Lower leg skin (tissue), 4 donors: Measurements from ENCODE around the gene FIBCD1. TPM values are rescaled to one million over a fixed set of nuclear protein-coding genes. Genes with fewer than 3 reads are reported as not detected.

Source experiments
- DNase-seq, 2 donors: peaks; one replicate each; pipeline ENCODE4 v3.0.0-alpha.2; 2019; ENCODE audit warnings: low spot score in 2 of 2
- H3K4me3 ChIP-seq: fragments of 200-600 bp; sonication (generic); 2 replicates; pipeline ENCODE4 v1.5.1; 2017; ENCODE audit warnings: mild to moderate bottlenecking, low read depth; ENCODE audit not compliant: poor library complexity, severe bottlenecking
- CTCF ChIP-seq, 3 donors: fragments of 450-650 bp; IDR thresholded peaks; one replicate each; pipeline ENCODE4 v1.5.1; 2016; ENCODE audit warnings: antibody characterized with exemption in 3 of 3, mild to moderate bottlenecking in 3 of 3, moderate library complexity in 2 of 3
- POLR2A ChIP-seq, 2 donors: fragments of 450-650 bp; IDR thresholded peaks; one replicate each; pipeline ENCODE4 v1.6.1; 2016 to 2017; ENCODE audit warnings: antibody characterized with exemption in 2 of 2, mild to moderate bottlenecking in 1 of 2, moderate library complexity in 1 of 2
- WGBS, 2 donors: methylation state at CpG; one replicate each; pipeline ENCODE4 v1.1.5; 2018; 5-methylcytosine and 5-hydroxymethylcytosine counted together
- intact Hi-C: fragments of 100-400 bp; cut with DNase I; formaldehyde crosslinking; loops from one replicate; pipeline ENCODE4 v1.15.0; 2023; ENCODE audit warnings: low total_unique reads
- total RNA-seq, 4 donors: library from RNA; depleted of rRNA; stranded (reverse); fragments of >200 nt; gene quantifications; one replicate each; pipeline ENCODE4 v1.1.0, GENCODE V29; 2016

FIBCD1 gene
- total RNA-seq, 4 donors from 2014 or later: 0.17 to 0.42 TPM; not detected in 2

DNA sequence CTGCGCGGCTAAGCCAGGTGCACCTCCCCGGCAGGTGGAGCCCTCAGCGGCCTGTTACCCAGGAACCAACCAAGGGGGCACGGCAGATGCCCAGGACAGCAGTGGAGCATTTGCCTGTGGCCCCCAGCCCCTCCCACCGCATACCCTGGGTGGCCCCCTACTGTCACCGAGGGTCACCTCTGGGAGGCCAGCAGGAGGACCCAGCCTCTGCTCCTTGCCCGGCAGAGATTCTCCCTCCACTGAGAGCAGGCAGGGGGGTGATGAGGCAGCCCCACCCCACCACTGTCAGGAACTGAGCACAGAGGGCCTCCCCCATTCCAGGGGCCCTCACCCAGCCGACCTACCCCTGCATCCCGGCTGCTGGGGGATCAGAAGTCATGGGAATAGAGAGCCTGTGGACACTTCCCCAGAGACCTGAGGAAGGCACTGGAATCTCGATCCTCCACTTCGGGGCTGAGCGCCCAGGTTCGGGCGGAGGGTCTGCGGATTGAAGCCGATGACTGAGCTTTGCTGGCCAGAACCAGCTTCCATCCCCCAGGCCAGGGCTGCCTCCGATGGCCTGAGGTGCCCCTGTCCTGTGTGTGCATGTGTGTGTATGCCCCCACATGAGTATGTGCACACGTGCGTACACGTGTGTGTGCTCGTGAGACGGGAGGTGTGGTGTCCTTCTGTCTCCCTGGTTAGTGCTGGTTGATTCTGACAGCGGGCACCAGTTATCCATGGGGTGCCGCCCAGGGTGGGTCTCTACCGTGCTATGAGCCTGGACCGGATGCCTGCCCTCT lies 42.6 kb downstream of the FIBCD1 start, which contains the start of gene QRFP:
TSS of gene QRFP (minus strand) at position 580 of the 782 bp plus-strand sequence. CDS start 2,974 bp downstream, outside the sequence.
- TF ChIP-seq CTCF (IDR thresholded peaks at IDR 0.05) (no peak), POLR2A (IDR thresholded peaks at IDR 0.05) (no peak)
- intact Hi-C loops: no loop called here
- WGBS, 2 donors: 71 to 72% methylated on average over 14 to 24 of the region's 27 CpGs
- H3K4me3 ChIP-seq: no peak within 1 kb of the TSS
- DNase-seq: no peak

DNA sequence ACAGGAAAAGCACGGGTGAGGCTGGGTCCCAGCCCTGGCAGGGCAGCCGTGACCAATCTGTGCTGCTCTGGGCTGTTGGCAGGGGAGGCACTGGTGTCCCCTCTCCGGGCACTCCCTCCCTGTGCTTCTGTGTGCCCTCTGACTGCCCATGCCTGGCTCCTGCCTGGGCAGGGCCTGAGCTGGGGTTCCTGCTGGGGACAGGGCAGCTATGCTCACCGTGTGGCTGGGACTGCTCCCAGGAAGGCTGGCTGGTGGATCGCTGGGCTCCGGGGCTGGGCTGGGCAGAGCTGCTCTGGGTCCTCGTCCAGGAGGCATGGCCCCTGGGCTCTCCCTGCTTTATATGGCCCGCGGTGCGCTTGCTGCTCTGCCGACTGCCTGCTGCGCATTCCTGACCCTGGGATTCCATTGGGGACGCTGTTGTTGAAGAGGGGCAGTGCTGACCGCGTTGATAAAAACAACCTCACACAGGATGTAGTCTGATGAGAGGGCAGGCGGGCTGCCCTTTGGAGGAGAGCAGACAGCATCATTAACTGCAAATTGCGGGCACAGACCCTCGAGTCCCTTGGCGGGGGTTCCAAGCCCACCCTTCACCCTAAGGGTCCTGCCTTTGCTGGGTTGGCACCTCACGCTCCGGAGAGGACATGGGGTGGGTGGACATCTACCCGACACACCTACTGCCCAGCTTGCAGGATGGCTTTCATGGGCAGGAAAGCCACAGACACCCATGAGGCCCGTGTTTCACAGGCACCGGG lies 43.4 kb downstream of the FIBCD1 start:
- intact Hi-C loops: no loop called here
- no peak for DNase-seq
- no peak for TF ChIP-seq POLR2A (IDR thresholded peaks at IDR 0.05)
- no peak for TF ChIP-seq CTCF (IDR thresholded peaks at IDR 0.05)
- H3K4me3 ChIP-seq: no peak overlapping the region
- WGBS, 2 donors: 66 to 69% methylated on average over 14 to 20 of the region's 24 CpGs

- DNase-seq: no peak
- WGBS, 2 donors: 72 to 82% methylated on average over 9 of the region's 9 CpGs
- intact Hi-C loops: no loop called here
- no peak overlapping the region for H3K4me3 ChIP-seq
- TF ChIP-seq CTCF (IDR thresholded peaks at IDR 0.05) (no peak), POLR2A (IDR thresholded peaks at IDR 0.05) (no peak)
These were observed 44.0 kb downstream of the FIBCD1 start for GRCh38 chr9:130895038-130895437.

DNA sequence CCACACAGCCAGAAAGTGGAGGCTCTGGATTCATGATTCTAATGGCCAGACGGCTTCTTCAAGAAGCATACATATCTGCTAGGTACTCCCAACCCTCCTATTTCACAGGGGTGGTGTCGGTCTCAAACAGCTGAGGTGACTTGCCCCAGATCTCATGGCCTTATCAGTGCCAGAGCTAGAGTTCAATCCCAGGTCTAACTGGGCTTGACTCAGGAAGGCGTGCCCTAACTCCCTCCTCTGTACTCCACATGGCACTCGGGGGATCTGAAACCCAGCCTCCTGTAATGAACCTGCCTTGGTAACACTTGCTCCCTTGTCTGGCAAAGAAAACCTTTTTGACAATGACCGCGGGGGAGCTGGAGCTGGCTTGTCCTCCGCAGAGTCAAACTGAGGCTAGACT lies 44.5 kb downstream of the FIBCD1 start:
- TF ChIP-seq CTCF (IDR thresholded peaks at IDR 0.05) (no peak), POLR2A (IDR thresholded peaks at IDR 0.05) (no peak)
- intact Hi-C loops: no loop called here
- H3K4me3 ChIP-seq: no peak overlapping the region
- 71 to 77% methylated on average over 7 of the region's 7 CpGs for whole genome bisulfite sequencing, 2 donors
- no peak for DNase-seq

- H3K4me3 ChIP-seq: no peak overlapping the region
- intact Hi-C loops: no loop called here
- TF ChIP-seq POLR2A (IDR thresholded peaks at IDR 0.05): no peak
- no peak for TF ChIP-seq CTCF (IDR thresholded peaks at IDR 0.05)
- no peak for DNase-seq
- WGBS, 2 donors: 66 to 68% methylated on average over 32 to 34 of the region's 34 CpGs
These were observed 45.5 kb downstream of the FIBCD1 start for GRCh38 chr9:130893341-130894101.
